K562 (cell line): ENCODE measurements around the gene USP46. TPM values are rescaled to one million over a fixed set of nuclear protein-coding genes. Genes with fewer than 3 reads are reported as not detected.

ENCODE experiments used
- EHMT2 ChIP-seq: fragments of 450-650 bp; IDR thresholded peaks from 2 replicates; pipeline ENCODE4 v1.6.1; 2018; ENCODE audit warnings: antibody characterized with exemption
- POLR2H ChIP-seq: IDR thresholded peaks from 2 replicates; pipeline ENCODE4 v1.6.1; 2016; ENCODE audit warnings: missing genetic modification characterization, low read depth, mild to moderate bottlenecking, control low read depth, missing compliant biosample characterization, moderate library complexity
- PRPF4 ChIP-seq: fragments of 200-400 bp; formaldehyde crosslinking; IDR thresholded peaks from one replicate; pipeline ENCODE4 v1.6.1; 2017; ENCODE audit warnings: low read length, low read depth, mild to moderate bottlenecking; ENCODE audit not compliant: insufficient read depth, poor library complexity, severe bottlenecking
- SAFB2 ChIP-seq: fragments of 200-400 bp; formaldehyde crosslinking; IDR thresholded peaks from 2 replicates; pipeline ENCODE4 v1.6.1; 2018; ENCODE audit warnings: borderline replicate concordance, low read length, low read depth, moderate library complexity; ENCODE audit not compliant: severe bottlenecking
- SPI1 ChIP-seq: IDR thresholded peaks from 2 replicates; pipeline ENCODE4 v1.6.1; 2011; ENCODE audit warnings: low read depth, low read length, control low read depth, borderline replicate concordance
- TAF15 ChIP-seq: fragments of 200-400 bp; formaldehyde crosslinking; IDR thresholded peaks from 2 replicates; pipeline ENCODE4 v1.6.1; 2017; ENCODE audit warnings: mild to moderate bottlenecking, low read depth, low read length, moderate library complexity
- ZKSCAN8 ChIP-seq: fragments of 200-800 bp; sonication (Bioruptor generic); IDR thresholded peaks from 2 replicates; pipeline ENCODE4 v1.6.1; 2016; ENCODE audit warnings: missing genetic modification characterization, missing compliant biosample characterization
- polyA plus RNA-seq, 8 experiments: library from polyadenylated mRNA; depleted of rRNA in 4 of 8; stranded (reverse) in 5 of 8; unstranded in 3 of 8; fragments of >200 nt; fragmentation: Nextera tagmentation in 2 of 8; fragmentation: Illumina TruSeq in 1 of 8; extraction: Ambion mirVana in 2 of 8; extraction: Trizol in 1 of 8; gene quantifications; 2 replicates each; pipeline versions ENCODE4 v1.2.1 to v1.2.3, GENCODE V29; 2011 to 2014; ENCODE audit warnings: inconsistent platforms in 1 of 8, missing spikeins in 1 of 8
- total RNA-seq, 7 experiments: library from RNA; depleted of rRNA in 6 of 7; stranded (reverse); fragments of >200 nt in 6 of 7; fragmentation: Illumina TruSeq in 2 of 7; extraction: Trizol in 2 of 7; gene quantifications; 2 replicates each; pipeline versions ENCODE4 v1.2.1 to v1.2.3, GENCODE V29; 2011 to 2021; ENCODE audit warnings: low replicate concordance in 1 of 7
- TF ChIP-seq, protein P1 (sequence below), 2 experiments: fragments of 450-650 bp in 1 of 2; sonication (generic) in 1 of 2; formaldehyde crosslinking in 1 of 2; IDR thresholded peaks; 2 replicates each; pipeline versions ENCODE4 v1.7.1 to v1.9.0; 2016 to 2022; ENCODE audit warnings: inconsistent platforms in 1 of 2, mild to moderate bottlenecking in 1 of 2, missing genetic modification reagents in 1 of 2

USP46 gene
- total and polyA plus RNA-seq, 9 of the 15 experiments (the other 6 are each of a cell fraction or from before 2014, with no cell fraction given): 3.0 to 11.7 (median 8.4) TPM

DNA sequence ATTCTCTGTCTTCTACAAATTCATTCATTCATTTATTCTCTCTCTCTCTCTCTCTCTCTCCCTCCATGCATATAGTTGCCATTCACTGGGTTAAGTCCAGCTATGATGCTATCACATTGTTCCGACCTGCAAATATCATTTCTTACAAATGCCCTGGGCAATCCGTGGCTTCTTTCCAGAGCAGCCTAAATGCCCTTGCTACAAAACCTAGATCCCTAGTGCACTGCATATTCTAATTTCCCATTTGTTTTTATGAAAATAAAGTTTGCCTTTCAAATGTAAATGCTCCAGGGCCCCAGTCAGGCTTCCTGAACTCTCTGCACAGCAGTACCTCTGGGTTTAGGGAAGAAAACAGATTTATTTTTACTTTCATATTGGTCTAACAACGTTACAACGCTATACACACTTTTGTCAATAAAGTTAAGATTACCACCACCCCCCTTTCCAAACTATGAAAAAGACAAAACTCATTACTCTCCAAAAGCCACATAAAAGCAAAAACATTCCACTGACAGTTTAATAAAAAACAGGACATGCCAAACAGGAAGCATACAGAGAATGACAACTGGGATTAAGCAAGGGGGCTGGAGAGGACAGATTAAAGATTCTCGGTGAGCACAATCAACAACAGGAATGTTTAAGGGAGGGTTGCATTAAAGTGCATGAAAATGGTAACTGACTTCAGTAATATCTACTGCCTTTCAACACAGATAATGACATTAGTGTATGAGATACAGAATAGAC, 104.3 kb downstream of the USP46 start (continued):
- TF ChIP-seq, protein P1, sequence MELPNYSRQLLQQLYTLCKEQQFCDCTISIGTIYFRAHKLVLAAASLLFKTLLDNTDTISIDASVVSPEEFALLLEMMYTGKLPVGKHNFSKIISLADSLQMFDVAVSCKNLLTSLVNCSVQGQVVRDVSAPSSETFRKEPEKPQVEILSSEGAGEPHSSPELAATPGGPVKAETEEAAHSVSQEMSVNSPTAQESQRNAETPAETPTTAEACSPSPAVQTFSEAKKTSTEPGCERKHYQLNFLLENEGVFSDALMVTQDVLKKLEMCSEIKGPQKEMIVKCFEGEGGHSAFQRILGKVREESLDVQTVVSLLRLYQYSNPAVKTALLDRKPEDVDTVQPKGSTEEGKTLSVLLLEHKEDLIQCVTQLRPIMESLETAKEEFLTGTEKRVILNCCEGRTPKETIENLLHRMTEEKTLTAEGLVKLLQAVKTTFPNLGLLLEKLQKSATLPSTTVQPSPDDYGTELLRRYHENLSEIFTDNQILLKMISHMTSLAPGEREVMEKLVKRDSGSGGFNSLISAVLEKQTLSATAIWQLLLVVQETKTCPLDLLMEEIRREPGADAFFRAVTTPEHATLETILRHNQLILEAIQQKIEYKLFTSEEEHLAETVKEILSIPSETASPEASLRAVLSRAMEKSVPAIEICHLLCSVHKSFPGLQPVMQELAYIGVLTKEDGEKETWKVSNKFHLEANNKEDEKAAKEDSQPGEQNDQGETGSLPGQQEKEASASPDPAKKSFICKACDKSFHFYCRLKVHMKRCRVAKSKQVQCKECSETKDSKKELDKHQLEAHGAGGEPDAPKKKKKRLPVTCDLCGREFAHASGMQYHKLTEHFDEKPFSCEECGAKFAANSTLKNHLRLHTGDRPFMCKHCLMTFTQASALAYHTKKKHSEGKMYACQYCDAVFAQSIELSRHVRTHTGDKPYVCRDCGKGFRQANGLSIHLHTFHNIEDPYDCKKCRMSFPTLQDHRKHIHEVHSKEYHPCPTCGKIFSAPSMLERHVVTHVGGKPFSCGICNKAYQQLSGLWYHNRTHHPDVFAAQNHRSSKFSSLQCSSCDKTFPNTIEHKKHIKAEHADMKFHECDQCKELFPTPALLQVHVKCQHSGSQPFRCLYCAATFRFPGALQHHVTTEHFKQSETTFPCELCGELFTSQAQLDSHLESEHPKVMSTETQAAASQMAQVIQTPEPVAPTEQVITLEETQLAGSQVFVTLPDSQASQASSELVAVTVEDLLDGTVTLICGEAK (IDR thresholded peaks at IDR 0.05): no peak
- TF ChIP-seq, protein P1 (CRISPR knock-in tag; IDR thresholded peaks at IDR 0.05): no peak
- TF ChIP-seq SAFB2 (no peak), TAF15 (no peak), ZKSCAN8 (no peak), POLR2H (tag) (no peak), SPI1 (no peak), EHMT2 (no peak), PRPF4 (no peak)
